GM18873 (cell line): ENCODE results near the gene PCDHGA4.
A peak's percentile ranks its signal among the peaks of the same experiment; 100 is the strongest.
"Not testable (repeated sequence)": the region's sequence is repeated elsewhere in the genome, so short reads cannot be mapped to it uniquely, and the experiment has no call there.

ENCODE experiments used
- ATAC-seq: cut with Tn5 transposase; IDR thresholded peaks from one replicate; pipeline ENCODE4 v1.9.1; 2021; ENCODE audit warnings: mild to moderate bottlenecking, moderate library complexity, moderate number of reproducible peaks; ENCODE audit not compliant: unreplicated experiment, low FRiP score

PCDHGA4 gene

GRCh38 chr5:141354900-141355469 lies at the start of gene PCDHGA4:
TSS of gene PCDHGA4 (plus strand) at chr5:141355021. CDS start at chr5:141355108, 87 bp downstream.
- ATAC-seq: no peak

- ATAC-seq: no peak
Measured at GRCh38 chr5:141306630-141307029, 48.2 kb upstream of the PCDHGA4 start.

- ATAC-seq: no peak
Measured at GRCh38 chr5:141313711-141314110, 41.1 kb upstream of the PCDHGA4 start.

GRCh38 chr5:141316963-141317362 lies 37.9 kb upstream of the PCDHGA4 start:
- not testable (repeated sequence) for ATAC-seq

- no peak for ATAC-seq
Measured at GRCh38 chr5:141319202-141319601, 35.6 kb upstream of the PCDHGA4 start.

- ATAC-seq: no peak
Measured at GRCh38 chr5:141319699-141320098, 35.1 kb upstream of the PCDHGA4 start.

GRCh38 chr5:141320225-141321169 lies 34.3 kb upstream of the PCDHGA4 start, which contains the start of gene TAF7:
TSS of gene TAF7 (minus strand) at chr5:141320784. CDS start at chr5:141320044, 740 bp downstream.
- ATAC-seq: peak; percentile 83

GRCh38 chr5:141322261-141322660 lies 32.6 kb upstream of the PCDHGA4 start:
- ATAC-seq: no peak

GRCh38 chr5:141326088-141326854 lies 28.6 kb upstream of the PCDHGA4 start:
- ATAC-seq: peak; percentile 92

- no peak for ATAC-seq
Measured at GRCh38 chr5:141328231-141328630, 26.6 kb upstream of the PCDHGA4 start.

- ATAC-seq: no peak
Measured at GRCh38 chr5:141330299-141331080, 24.3 kb upstream of the PCDHGA4 start, which contains the start of gene PCDHGA1. TSS of gene PCDHGA1 (plus strand) at chr5:141330514.

GRCh38 chr5:141332571-141332970 lies 22.2 kb upstream of the PCDHGA4 start:
- not testable (repeated sequence) for ATAC-seq

- no peak for ATAC-seq
Measured at GRCh38 chr5:141338538-141339306, 16.1 kb upstream of the PCDHGA4 start, which contains the start of gene PCDHGA2. TSS of gene PCDHGA2 (plus strand) at chr5:141338760.

- ATAC-seq: not testable (repeated sequence)
Measured at GRCh38 chr5:141340781-141341354, 14.0 kb upstream of the PCDHGA4 start.

GRCh38 chr5:141342773-141343172 lies 12.0 kb upstream of the PCDHGA4 start:
- no peak for ATAC-seq

GRCh38 chr5:141343242-141343952 lies 11.4 kb upstream of the PCDHGA4 start, which contains the start of gene PCDHGA3:
TSS of gene PCDHGA3 (plus strand) at chr5:141343829. CDS start at chr5:141344034, 205 bp downstream.
- ATAC-seq: no peak

- ATAC-seq: no peak
Measured at GRCh38 chr5:141343953-141344463, 10.8 kb upstream of the PCDHGA4 start.

- ATAC-seq: no peak
Measured at GRCh38 chr5:141345327-141345726, 9.5 kb upstream of the PCDHGA4 start.
